Cerebellar nuclear complex (tissue), 1 donor: Measurements from ENCODE around the gene STARD13.
"Not testable (repeated sequence)": the region's sequence is repeated elsewhere in the genome, so short reads cannot be mapped to it uniquely, and the experiment has no call there.

Experiments used
- DNase-seq, 2 experiments: peaks; one replicate each; lab custom pipeline; 2025; lab: John Stamatoyannopoulos, UW

The STARD13 gene

GRCh38 chr13:33257841-33258807 lies 27.4 kb downstream of the STARD13 start:
- no peak for DNase-seq

DNA sequence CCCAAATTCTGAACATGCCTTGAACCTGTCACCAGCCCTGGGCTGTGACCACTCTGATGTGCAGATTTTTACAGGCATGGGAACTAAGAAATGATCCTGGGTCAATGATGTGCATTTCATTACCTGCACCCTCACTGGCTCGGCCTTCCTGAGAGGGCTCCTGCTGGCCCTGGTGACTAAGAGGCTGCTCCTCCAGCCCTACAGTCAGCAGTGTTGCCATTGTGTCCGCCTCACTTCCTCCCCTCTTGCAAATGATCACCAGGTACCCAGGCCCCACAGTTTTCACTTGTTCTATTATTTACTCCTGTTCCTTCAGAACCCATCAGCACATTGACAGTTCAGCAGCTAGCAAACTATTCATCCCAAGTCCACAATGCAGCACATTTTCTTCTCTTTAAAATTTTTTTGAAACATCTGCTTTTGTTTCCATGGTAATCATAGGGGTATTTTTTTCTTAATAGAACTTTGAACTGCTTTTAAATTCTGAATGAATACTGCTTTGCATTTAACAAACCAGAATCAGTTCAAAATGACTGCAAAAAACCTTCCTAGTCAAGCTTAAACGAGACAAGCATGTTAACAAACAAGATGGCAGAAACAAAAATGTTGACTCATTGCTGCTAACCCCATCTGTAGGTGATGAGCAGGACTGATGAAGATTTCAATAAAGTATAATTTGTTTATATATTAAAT lies 29.3 kb downstream of the STARD13 start:
- no peak for DNase-seq

DNA sequence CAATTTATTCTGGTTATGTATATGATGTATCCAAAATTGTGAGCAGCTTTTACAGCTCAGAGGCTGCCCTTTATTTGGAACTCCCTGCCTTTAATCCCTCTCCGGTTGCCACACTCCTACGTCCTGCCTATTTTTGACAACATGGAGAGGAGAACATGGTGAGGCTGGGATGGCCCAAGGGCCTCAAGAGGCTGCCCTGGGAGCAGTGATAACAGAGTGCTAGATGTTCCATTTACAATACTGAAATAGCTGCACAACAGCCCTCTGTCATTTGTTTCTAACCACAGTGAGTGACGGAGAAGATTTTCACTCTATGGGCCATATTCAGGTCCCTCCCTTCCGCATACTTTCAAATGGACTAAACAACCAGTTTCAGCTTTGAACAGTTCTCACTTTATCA lies 33.4 kb downstream of the STARD13 start:
- no peak for DNase-seq

DNA sequence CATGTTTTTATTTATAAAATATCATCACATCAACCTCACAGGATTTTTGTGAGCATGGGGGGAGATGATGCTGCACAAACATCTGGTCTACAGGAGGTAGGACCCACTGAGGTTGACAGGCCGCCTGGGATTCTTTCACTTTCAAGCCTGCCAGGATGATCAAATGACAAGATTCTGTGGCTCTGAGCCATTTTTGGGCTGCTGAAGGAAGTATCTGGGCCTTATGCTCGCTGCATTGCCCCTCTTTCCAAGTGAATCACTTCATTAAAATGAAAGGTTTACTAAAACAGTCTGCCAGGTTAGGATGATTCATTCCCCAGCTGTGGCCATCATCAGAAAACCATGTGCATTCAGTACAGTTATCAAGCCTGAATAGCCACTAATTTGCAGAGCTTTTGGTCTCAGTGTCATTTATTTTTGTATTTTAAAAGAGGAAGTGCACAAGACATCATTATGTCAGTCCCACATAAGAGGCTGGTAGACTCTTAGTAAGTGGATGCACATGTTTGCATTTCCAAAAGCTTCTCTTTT lies 34.4 kb downstream of the STARD13 start:
- no peak for DNase-seq

DNA sequence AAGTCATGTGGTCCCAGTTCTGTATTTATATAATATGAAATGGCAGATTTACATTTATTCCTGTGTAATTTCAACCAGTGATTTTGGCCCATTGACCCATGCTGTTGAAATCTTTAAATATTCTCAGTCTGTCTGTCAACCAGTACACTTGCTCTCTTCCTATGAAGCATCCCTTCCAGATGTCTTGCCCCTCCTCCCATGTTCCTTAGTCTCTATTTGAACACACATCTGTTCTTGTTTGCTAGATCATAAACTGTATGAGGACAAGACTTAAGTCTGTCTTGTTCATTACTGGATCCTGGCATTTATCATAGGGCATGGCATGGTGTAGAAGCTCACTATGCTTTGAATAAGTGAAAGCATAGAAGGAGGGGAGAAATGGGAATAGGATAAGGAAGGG lies 34.9 kb downstream of the STARD13 start:
- no peak for DNase-seq

DNA sequence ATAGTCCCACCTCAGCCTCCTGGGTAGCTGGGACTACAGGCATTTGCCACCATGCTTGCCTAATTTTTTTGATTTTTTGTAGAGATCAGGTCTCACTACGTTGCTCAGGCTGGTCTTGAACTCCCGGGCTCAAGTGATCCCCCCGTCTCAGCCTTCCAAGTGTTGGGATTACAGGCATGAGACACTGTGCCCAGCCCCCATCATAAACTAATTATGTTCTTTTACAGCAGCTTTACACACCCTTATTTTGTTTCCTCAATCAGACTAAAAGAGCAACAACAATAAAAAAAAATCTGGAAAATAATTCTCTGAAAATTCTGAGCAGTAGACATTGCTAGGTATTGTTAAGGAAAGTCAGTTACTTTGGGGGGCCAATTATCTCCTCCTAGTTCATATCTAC lies 35.7 kb downstream of the STARD13 start:
- no peak for DNase-seq

DNA sequence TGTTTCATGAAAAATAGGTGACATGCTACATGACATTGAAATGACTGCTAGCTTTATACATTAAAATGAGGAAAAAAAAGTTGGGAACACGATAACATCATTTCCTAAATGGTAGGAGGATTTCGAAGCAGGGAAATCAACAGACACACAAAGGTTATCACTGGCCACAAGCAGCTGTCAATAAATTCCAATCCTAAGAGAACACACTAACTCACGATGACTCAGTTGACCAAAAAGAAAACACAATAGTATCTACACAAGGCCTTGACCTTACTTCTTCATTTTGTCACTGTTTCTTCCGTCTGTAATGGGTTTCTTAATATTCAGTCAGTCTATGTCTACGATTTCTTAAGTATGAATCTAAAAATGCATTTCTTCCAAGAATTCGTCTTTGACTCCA lies 36.5 kb downstream of the STARD13 start:
- DNase-seq: no peak

DNA sequence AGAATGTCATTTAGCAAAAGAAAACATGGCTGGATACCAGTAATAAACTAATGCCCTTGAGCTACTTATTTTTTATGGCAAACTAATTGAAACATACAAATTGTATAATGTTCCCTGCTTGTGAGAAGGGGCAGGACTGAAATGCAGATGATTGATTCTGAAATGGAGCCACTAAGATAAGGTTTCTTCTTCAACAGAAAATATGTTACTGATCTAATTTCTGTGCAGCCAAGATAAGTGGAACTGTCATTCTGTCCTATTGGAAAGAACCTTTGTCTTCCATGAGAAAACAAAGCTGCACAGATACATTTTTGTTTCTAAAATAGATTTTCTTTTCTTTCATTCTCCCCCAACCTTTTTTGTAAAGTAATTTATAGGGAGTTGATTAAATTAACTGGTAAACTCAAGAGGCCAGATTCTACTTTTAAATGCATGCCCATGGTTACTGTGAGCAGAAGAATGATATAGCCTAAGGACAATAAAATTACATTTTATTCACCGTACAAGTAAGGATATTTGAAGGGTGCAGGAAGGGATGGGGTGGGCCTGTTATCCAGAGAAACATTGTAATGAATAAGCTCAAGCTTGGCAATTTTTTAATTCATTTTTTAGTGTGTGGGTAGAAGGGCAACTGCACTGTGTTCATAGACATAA lies 39.9 kb downstream of the STARD13 start:
- no peak for DNase-seq

DNA sequence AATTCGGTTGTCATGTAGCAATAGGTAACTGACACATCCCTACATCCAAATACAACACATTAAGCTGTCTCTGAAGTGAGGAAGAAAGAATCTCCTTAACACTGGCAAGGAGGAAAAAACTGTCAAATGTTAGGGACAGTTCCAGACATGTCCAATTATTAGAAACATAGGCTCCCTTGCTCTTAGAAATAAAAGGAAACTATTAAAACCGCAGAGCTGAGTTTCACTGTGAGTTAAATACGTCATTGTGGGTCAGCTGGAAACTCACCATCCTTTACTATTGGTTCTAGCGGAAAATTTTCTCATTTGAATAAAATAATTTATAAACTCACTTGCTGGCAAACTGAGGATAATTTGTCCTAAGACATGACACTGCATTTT lies 40.7 kb downstream of the STARD13 start:
- DNase-seq: no peak

GRCh38 chr13:33244210-33244906 lies 41.2 kb downstream of the STARD13 start:
- DNase-seq: no peak

DNA sequence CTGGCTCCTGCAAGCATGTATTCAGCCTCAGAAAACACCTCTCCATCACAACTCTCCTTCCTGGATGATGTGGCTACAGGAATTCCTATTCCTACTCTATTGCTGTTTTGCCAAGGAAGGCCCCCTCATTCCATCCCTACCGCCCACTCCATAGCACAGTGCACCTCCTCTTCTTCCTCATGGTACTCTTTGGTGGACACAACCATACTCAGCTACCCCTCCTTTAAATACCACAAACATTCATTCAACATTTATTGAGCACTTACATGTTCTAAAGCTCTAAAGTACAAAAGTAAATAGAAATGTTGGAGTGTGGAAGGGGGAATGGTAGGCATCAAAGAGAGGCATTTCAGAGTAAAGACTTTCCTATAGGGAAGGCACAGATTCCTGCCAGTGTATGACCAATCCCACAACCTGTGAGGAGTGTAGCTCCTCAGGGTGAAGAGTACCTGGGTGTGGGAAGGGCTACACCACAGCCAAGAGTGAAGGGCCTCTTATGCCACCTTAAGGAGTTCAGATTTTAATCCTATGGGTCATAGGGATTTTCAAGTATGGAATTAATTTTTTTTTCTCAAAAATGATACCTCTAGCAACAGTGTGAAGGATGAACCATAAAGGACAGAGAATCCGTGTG lies 42.5 kb downstream of the STARD13 start:
- no peak for DNase-seq

DNA sequence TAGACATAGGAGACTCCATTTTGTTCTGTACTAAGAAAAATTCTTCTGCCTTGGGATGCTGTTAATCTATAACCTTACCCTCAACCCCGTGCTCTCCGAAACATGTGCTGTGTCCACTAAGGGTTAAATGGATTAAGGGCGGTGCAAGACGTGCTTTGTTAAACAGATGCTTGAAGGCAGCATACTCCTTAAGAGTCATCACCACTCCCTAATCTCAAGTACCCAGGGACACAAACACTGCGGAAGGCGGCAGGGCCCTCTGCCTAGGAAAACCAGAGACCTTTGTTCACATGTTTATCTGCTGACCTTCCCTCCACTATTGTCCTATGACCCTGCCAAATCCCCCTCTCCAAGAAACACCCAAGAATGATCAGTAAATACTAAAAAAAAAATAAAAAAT lies 43.2 kb downstream of the STARD13 start:
- not testable (repeated sequence) for DNase-seq

DNA sequence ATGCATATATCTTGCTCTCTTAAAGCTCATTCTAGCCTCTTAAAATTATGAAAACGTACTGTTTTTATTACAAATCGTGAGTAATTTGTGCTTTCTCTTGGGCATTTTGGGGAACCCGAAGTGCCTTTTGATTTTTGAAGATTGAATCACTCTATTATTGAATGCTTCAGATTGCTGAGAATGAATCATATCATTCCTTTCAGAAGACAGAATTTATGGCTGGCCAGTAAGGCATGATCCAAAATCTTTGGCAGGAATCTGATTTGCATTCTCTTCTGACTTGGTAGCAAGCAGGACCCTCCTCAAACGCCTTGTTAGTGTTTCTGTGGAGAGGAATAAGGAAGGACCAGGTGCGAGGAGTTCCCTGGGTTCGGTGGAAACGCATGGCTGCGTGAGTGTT lies 49.5 kb downstream of the STARD13 start:
- DNase-seq: no peak

GRCh38 chr13:33235564-33235963 lies 50.0 kb downstream of the STARD13 start:
- no peak for DNase-seq

DNA sequence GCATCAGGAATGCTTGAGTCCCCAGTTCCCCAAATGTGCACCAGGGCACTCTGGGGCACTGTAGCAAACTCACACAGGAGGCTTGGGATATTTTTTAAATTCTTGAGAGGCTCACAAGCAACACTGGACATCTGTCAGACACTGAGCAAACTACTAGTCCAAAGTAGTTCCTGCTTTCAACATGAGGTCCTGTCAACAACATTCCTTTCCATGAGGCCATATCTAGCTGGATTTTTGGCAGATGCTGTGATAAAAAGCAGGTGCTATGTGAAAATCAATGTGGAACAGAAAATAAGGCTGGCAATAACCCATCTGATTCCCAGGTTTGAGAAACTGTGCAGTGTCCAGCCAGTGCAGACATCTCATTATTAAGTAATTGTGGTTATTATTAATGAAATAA lies 50.5 kb downstream of the STARD13 start:
- no peak for DNase-seq

- DNase-seq: no peak
These were observed 52.0 kb downstream of the STARD13 start for GRCh38 chr13:33233547-33233946.

- DNase-seq: no peak
These were observed 52.7 kb downstream of the STARD13 start for GRCh38 chr13:33232883-33233282.

DNA sequence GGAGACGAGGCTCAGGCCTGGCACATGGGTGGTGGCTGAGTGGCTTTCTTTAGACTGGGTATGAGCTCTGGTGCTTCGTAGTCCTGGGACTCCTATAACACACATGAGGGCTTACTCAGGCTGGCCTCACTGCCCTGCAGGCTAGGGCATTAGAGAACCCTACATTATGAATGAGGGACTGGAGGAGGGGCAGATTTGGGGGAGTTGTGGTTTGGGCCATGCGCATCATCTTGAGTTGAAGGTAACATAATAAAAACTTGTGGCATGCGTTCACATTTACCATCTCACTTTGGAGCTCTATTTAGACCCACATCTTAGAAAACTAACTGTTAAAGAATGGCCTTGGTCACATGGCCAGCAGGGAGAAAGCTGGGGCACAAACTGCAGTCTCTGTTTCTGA lies 54.2 kb downstream of the STARD13 start:
- no peak for DNase-seq

DNA sequence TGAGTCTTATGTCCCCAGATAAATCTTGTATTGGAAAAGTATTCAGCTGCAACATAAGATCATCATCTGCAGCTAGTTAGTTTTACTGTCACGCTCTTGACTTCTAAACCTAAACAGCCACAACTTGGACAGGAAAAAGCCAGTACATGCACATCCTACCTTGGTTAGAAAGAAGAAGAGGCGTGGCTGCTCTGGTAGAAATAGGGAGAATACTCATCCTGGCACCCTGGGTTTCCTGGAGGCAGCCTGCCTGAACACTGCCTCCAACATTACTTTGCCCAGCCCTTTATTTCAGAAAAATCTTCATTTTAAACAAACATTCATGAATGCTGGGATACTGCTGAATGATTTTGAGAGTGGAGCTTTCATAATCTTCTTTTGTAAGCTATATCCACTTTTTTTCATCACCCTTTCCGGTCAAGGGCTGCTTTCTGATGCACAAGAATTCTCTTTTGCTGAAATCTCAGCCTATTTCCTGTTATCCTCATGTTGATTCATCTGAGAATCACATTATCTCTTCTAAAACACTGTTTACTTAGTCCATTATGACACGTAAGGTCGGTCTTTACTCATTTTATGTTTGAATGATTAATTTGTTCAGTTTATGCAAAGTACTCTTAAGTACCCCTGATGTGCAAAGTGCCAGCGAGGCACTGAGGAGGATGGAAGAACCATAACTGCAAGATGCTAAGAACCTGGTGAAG lies 55.2 kb downstream of the STARD13 start:
- DNase-seq: no peak

DNA sequence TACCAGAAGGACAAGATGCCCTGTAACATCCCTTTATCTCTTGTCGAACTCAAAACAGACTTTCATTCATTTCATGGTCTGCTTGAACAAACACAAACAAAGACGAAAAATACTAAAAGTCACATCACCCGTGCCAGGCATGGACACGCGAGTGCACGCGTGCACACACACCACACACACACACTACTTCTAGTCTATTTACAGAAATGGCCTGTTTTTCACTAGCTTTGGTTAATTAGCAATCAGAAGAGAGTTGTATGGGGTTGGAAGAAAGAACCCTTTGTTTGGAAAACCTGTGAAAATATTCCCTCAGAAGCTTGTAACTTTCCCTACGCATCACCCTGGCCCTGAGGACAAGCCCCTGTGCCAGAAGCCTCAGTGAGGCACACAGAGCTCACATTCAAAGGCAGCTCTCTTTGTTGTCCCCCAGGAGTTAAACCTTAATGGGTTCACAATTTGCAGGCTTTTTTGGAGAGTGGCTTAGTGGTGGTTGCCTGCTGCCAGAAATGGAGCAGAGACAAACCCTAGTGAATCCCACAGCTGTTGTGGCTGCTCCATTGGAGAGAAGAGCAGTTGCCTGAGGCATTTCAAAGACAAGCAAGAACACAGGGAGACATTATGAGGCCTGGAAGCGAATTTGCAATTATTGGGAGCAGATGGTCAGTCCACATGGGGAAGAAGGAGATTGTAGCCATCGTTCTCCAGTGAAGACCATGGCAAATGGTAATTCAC lies 55.9 kb downstream of the STARD13 start:
- DNase-seq: no peak
